Cardiac muscle cell (in vitro differentiated cells and primary cell): ENCODE results near the gene SLC2A9. TPM values are rescaled to one million over a fixed set of nuclear protein-coding genes. Genes with fewer than 3 reads are reported as not detected.

Experiments used
- DNase-seq, 2 donors: peaks; one replicate each; pipeline versions ENCODE4 v3.0.0 to v3.0.0-alpha.2; 2010 to 2017; ENCODE audit warnings: low read depth in 1 of 2, low spot score in 1 of 2
- H3K27ac ChIP-seq: fragments of 200-600 bp; sonication (generic); 2 replicates; pipeline ENCODE4 v1.5.1; 2016
- H3K27me3 ChIP-seq: fragments of 200-600 bp; sonication (generic); 2 replicates; pipeline ENCODE4 v1.6.0; 2016; ENCODE audit warnings: control low read depth
- H3K36me3 ChIP-seq: fragments of 200-600 bp; sonication (generic); 2 replicates; pipeline ENCODE4 v1.5.1; 2016; ENCODE audit warnings: control low read depth
- H3K4me1 ChIP-seq: fragments of 200-600 bp; sonication (generic); 2 replicates; pipeline ENCODE4 v1.8.1; 2017; ENCODE audit warnings: low read depth, mild to moderate bottlenecking, mixed run types
- H3K4me3 ChIP-seq: fragments of 200-600 bp; sonication (generic); 2 replicates; pipeline ENCODE4 v1.5.1; 2016; ENCODE audit warnings: mild to moderate bottlenecking
- H3K9me3 ChIP-seq: fragments of 200-600 bp; sonication (generic); 2 replicates; pipeline ENCODE4 v1.5.1; 2017; ENCODE audit warnings: low read depth, mild to moderate bottlenecking, control low read depth
- CTCF ChIP-seq: IDR thresholded peaks from 2 replicates; pipeline ENCODE4 v1.5.1; 2012; ENCODE audit warnings: low read depth, mild to moderate bottlenecking, low read length
- polyA plus RNA-seq: library from polyadenylated mRNA; unstranded; fragments of >200 nt; fragmentation: Nextera tagmentation; extraction: Ambion mirVana; gene quantifications from 2 replicates; pipeline ENCODE4 v1.2.1, GENCODE V29; 2016
- total RNA-seq: library from RNA; depleted of rRNA; stranded (reverse); fragments of >200 nt; gene quantifications from 2 replicates; pipeline ENCODE4 v1.2.3, GENCODE V29; 2016

The SLC2A9 gene
- total and polyA plus RNA-seq, 2 experiments from 2014 or later = 0.42 to 1.1 TPM

- H3K27me3 ChIP-seq = no peaks in the 10 kb centered on the region
- no peak overlapping the region for H3K4me3 ChIP-seq
- TF ChIP-seq CTCF = no peak
- no peaks in the 10 kb centered on the region for H3K4me1 ChIP-seq
- peak in 1 of 2 donors; percentile 33 for DNase-seq
- no peaks in the 10 kb centered on the region for H3K9me3 ChIP-seq
- H3K27ac ChIP-seq = no peak overlapping the region
- no peaks in the 10 kb centered on the region for H3K36me3 ChIP-seq
Observed at GRCh38 chr4:10055871-10056270, 34.6 kb upstream of the SLC2A9 start.

- no peaks in the 10 kb centered on the region for H3K4me1 ChIP-seq
- TF ChIP-seq CTCF = no peak
- peak in 1 of 2 donors; percentile 50 for DNase-seq
- H3K4me3 ChIP-seq = no peak overlapping the region
- no peaks in the 10 kb centered on the region for H3K36me3 ChIP-seq
- no peaks in the 10 kb centered on the region for H3K9me3 ChIP-seq
- H3K27me3 ChIP-seq = no peaks in the 10 kb centered on the region
- H3K27ac ChIP-seq = no peak overlapping the region
Observed at GRCh38 chr4:10054571-10055041, 33.3 kb upstream of the SLC2A9 start.

DNA sequence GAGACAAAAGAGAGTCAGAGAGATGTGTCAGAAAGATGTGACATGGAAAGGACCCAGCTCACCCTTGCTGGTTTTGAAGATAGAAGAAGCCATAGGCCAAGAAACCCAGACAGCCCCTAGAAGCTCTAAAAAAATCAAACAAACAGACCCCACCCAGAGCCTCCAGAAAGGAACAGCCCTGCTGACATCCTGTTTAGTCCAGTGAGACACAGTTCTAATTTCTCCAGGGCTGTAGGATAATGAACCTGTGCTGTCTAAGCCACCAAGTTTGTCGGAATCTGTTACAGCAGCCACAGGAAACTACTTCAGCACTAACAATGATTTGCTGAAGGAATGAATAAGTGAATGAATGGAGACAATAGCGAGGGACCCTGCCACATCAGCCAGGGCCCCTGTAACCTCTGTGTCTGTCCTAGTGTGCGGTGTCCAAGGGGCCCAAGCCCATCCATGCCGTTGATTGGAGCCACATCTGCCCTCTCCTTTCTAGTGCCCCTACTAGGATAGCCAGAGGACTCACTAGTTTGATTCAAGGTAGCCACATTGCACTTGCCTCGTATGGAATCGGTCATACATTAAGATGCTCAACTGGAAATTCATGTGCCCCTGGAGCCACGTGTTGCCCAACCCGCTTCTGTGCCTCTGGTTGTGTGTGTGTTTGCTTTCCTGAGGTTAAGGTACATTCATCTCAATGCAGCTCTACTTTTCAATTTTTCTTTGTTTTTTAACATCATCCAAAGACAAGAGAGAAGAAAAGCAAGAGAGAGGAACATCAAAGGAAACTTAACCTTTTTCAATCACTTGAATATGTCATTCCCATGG lies 32.5 kb upstream of the SLC2A9 start:
- Histone ChIP-seq H3K4me3 (no peak overlapping the region), H3K36me3 (no peaks in the 10 kb centered on the region), H3K4me1 (peaks cover 6% of the 10 kb centered on the region), H3K27ac (no peak overlapping the region), H3K27me3 (no peaks in the 10 kb centered on the region), H3K9me3 (no peaks in the 10 kb centered on the region)
- DNase-seq = no peak
- TF ChIP-seq CTCF = no peak

DNA sequence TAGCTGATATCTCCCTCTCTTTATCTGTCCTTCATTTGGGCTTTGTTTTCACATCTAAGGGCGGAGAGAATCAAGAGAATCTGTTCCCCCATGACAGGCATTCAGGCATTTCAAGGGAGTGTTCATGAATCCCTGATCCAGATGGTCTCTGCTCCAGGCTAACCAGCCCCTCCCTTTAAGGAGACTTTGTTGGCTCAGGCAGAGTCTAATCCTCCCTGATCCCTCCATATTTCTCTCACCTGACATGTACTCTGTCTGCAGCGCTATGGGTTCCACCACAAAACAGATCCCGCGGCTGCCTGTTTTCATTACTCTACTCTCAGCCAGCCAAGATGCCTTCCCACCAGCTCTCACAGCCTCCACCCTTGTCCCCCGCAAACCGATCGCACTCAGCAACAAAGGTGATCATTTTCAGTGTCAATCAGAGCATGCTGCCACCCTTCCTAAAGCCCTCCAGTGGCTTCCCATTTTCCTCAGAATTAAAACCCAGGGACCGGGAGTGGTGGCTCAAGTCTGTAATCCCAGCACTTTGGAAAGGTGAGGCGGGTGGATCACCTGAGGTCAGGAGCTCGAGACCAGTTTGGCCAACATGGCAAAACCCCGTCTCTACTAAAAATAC lies 30.3 kb upstream of the SLC2A9 start:
- no peaks in the 10 kb centered on the region for H3K27me3 ChIP-seq
- no peak overlapping the region for H3K4me3 ChIP-seq
- H3K4me1 ChIP-seq = peaks cover 7% of the 10 kb centered on the region
- DNase-seq = no peak
- H3K27ac ChIP-seq = no peak overlapping the region
- no peaks in the 10 kb centered on the region for H3K9me3 ChIP-seq
- no peak for TF ChIP-seq CTCF
- H3K36me3 ChIP-seq = no peaks in the 10 kb centered on the region

DNA sequence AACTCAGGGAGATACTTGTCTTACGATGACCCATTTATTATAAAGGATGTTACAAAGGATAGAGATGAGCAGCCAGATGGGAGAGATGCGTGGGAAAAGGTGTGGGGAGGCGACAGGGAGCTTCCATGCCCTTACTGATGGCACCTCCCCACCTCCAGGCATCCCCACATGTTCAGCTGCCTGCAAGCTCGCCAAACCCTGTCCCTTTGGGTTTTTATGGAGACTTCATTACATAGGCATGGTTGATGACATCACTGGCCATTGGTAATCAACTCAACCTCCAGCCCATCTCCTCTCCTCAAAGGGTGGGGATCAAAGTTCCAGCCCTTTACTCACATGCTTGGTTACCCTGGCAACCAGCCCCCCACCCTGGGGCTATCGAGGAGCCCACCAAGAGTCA lies 29.4 kb upstream of the SLC2A9 start:
- H3K27me3 ChIP-seq = no peaks in the 10 kb centered on the region
- DNase-seq = no peak
- H3K27ac ChIP-seq = no peak overlapping the region

More for the DNA sequence above, 29.4 kb upstream of the SLC2A9 start:
- no peak for TF ChIP-seq CTCF
- H3K9me3 ChIP-seq = no peaks in the 10 kb centered on the region
- peaks cover 7% of the 10 kb centered on the region for H3K4me1 ChIP-seq
- H3K4me3 ChIP-seq = no peak overlapping the region
- no peaks in the 10 kb centered on the region for H3K36me3 ChIP-seq
